Measurements from ENCODE around the gene ATP2A1. TPM values are rescaled to one million over a fixed set of nuclear protein-coding genes. Genes with fewer than 3 reads are reported as not detected.

ATP2A1 gene
- total RNA-seq, 1 donor = 0.36 TPM

DNA sequence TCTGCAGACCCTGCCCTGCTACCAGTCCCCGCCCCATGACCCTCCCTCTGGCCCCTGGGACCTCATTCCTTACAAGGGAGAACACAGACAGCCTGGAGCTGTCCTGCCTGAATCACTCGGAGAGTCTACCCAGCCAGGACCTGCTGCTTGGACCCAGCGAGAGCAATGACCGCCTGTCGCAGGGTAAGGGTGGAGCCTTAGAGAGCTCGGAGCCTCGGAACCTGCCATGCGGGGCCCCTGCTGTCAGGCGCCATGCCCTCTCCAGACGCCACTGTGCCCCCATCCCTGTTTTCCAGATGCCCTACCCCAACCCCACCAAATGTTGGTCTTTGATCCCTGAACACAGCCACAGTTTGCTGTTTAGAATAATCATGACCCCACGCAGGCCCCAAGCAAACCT, 9.1 kb upstream of the ATP2A1 start:
- Histone ChIP-seq H3K4me1 (ENCODE audit: insufficient read depth, low read length) (peaks cover 11% of the 10 kb centered on the region), H4K20me1 (ENCODE audit: insufficient read depth, low read length) (peaks cover 30% of the 10 kb centered on the region), H3K27me3 (ENCODE audit: insufficient read depth, low read length) (no peaks in the 10 kb centered on the region), H3K79me2 (ENCODE audit: insufficient read depth, low read length) (peaks cover 31% of the 10 kb centered on the region), H3K27ac (ENCODE audit: low read depth, low read length) (no peak overlapping the region), H3K9me3 (ENCODE audit: low read depth, low read length) (no peaks in the 10 kb centered on the region), H3K36me3 (ENCODE audit: insufficient read depth, low read length) (peaks cover 58% of the 10 kb centered on the region), H2AFZ (ENCODE audit: low read length) (no peak overlapping the region), H3K4me2 (ENCODE audit: insufficient read depth, low read length) (no peak overlapping the region), H3K4me3 (ENCODE audit: insufficient read depth, low read length) (no peak overlapping the region)
- no peak for TF ChIP-seq CTCF (IDR thresholded peaks at IDR 0.05; ENCODE audit: extremely low read depth, low read depth, low read length)
- peak; percentile 68 for DNase-seq (ENCODE audit: insufficient read length, low spot score, missing footprints)

DNA sequence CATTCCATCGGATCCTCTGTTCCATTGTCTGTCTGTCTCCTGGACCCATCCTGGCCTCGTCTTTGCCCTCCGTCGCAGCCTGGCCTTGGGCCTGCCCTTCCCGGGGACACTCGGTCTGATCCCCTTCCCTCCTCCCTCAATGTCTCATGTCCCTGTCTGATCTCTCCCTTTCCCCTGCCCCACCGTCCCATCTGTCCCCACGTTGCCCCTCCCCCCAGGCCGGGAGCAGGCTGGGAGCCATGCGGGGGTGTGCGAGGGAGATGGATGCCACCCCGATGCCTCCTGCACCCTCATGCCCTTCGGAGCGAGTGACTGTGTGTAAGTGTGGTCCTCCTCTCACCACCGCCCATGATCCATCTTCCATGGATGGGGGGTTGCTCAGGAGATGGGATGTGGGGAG, 5.3 kb upstream of the ATP2A1 start:
- Histone ChIP-seq H3K36me3 (ENCODE audit: insufficient read depth, low read length) (peaks cover 52% of the 10 kb centered on the region), H3K27me3 (ENCODE audit: insufficient read depth, low read length) (no peaks in the 10 kb centered on the region)
- TF ChIP-seq CTCF (IDR thresholded peaks at IDR 0.05; ENCODE audit: extremely low read depth, low read depth, low read length) = no peak

GRCh38 chr16:28873543-28874201, 4.6 kb upstream of the ATP2A1 start:
- peaks cover 13% of the 10 kb centered on the region for H4K20me1 ChIP-seq (ENCODE audit: insufficient read depth, low read length)
- H3K9me3 ChIP-seq (ENCODE audit: low read depth, low read length) = no peaks in the 10 kb centered on the region
- TF ChIP-seq CTCF (IDR thresholded peaks at IDR 0.05; ENCODE audit: extremely low read depth, low read depth, low read length) = peak; percentile 62
- no peaks in the 10 kb centered on the region for H3K4me1 ChIP-seq (ENCODE audit: insufficient read depth, low read length)
- H3K79me2 ChIP-seq (ENCODE audit: insufficient read depth, low read length) = no peaks in the 10 kb centered on the region
- no peak overlapping the region for H3K4me2 ChIP-seq (ENCODE audit: insufficient read depth, low read length)
- H2AFZ ChIP-seq (ENCODE audit: low read length) = no peak overlapping the region
- H3K27me3 ChIP-seq (ENCODE audit: insufficient read depth, low read length) = no peaks in the 10 kb centered on the region
- DNase-seq (ENCODE audit: insufficient read length, low spot score, missing footprints) = peak; percentile 96
- H3K36me3 ChIP-seq (ENCODE audit: insufficient read depth, low read length) = peaks cover 48% of the 10 kb centered on the region
- H3K4me3 ChIP-seq (ENCODE audit: insufficient read depth, low read length) = no peak overlapping the region
- no peak overlapping the region for H3K27ac ChIP-seq (ENCODE audit: low read depth, low read length)

More for the DNA sequence above, 5.3 kb upstream of the ATP2A1 start:
- peak; percentile 69 for DNase-seq (ENCODE audit: insufficient read length, low spot score, missing footprints)
- H3K27ac ChIP-seq (ENCODE audit: low read depth, low read length) = no peak overlapping the region
- no peaks in the 10 kb centered on the region for H3K79me2 ChIP-seq (ENCODE audit: insufficient read depth, low read length)
- H3K4me1 ChIP-seq (ENCODE audit: insufficient read depth, low read length) = no peaks in the 10 kb centered on the region
- H2AFZ ChIP-seq (ENCODE audit: low read length) = no peak overlapping the region
- peaks cover 13% of the 10 kb centered on the region for H4K20me1 ChIP-seq (ENCODE audit: insufficient read depth, low read length)
- no peak overlapping the region for H3K4me2 ChIP-seq (ENCODE audit: insufficient read depth, low read length)
- no peaks in the 10 kb centered on the region for H3K9me3 ChIP-seq (ENCODE audit: low read depth, low read length)
- no peak overlapping the region for H3K4me3 ChIP-seq (ENCODE audit: insufficient read depth, low read length)

GRCh38 chr16:28874406-28874805, 3.9 kb upstream of the ATP2A1 start:
- Histone ChIP-seq H2AFZ (ENCODE audit: low read length) (no peak overlapping the region), H3K4me1 (ENCODE audit: insufficient read depth, low read length) (peaks cover 3% of the 10 kb centered on the region), H3K27me3 (ENCODE audit: insufficient read depth, low read length) (no peaks in the 10 kb centered on the region), H3K9me3 (ENCODE audit: low read depth, low read length) (no peaks in the 10 kb centered on the region), H3K79me2 (ENCODE audit: insufficient read depth, low read length) (no peaks in the 10 kb centered on the region), H3K36me3 (ENCODE audit: insufficient read depth, low read length) (peaks cover 41% of the 10 kb centered on the region), H4K20me1 (ENCODE audit: insufficient read depth, low read length) (peaks cover 10% of the 10 kb centered on the region), H3K27ac (ENCODE audit: low read depth, low read length) (no peak overlapping the region), H3K4me3 (ENCODE audit: insufficient read depth, low read length) (no peak overlapping the region), H3K4me2 (ENCODE audit: insufficient read depth, low read length) (no peak overlapping the region)
- peak; percentile 72 for DNase-seq (ENCODE audit: insufficient read length, low spot score, missing footprints)
- no peak for TF ChIP-seq CTCF (IDR thresholded peaks at IDR 0.05; ENCODE audit: extremely low read depth, low read depth, low read length)

All from osteoblast (primary cell).